NCI-H82 (cell line): Measurements from ENCODE around the gene PDP2.
A peak's percentile ranks its signal among the peaks of the same experiment; 100 is the strongest.

Source experiments
- DNase-seq: peaks from one replicate; lab custom pipeline; 2025; lab: John Stamatoyannopoulos, UW

Gene PDP2

GRCh38 chr16:66935314-66936011 is 55.1 kb downstream of the PDP2 start, which contains the start of gene CES2:
Gene CES2 (plus strand): TSS chr16:66935516. CDS start chr16:66935636, 120 bp downstream.
- DNase-seq = peak; percentile 22

- no peak for DNase-seq
Observed at GRCh38 chr16:66936462-66936861, 56.1 kb downstream of the PDP2 start.

- no peak for DNase-seq
Observed at GRCh38 chr16:66936889-66937554, 56.7 kb downstream of the PDP2 start.

- no peak for DNase-seq
Observed at GRCh38 chr16:66937725-66938337, 57.5 kb downstream of the PDP2 start.

- DNase-seq = no peak
Observed at GRCh38 chr16:66939366-66939765, 59.1 kb downstream of the PDP2 start.

- DNase-seq = no peak
Observed at GRCh38 chr16:66940236-66940635, 59.9 kb downstream of the PDP2 start.
